ENCODE measurements around the gene SLC4A4. TPM values are rescaled to one million over a fixed set of nuclear protein-coding genes. Genes with fewer than 3 reads are reported as not detected.

Gene SLC4A4
- polyA plus RNA-seq, 1 donor (not counting 4 experiments of a cell fraction or from before 2014, with no cell fraction given): 0.29 TPM

DNA sequence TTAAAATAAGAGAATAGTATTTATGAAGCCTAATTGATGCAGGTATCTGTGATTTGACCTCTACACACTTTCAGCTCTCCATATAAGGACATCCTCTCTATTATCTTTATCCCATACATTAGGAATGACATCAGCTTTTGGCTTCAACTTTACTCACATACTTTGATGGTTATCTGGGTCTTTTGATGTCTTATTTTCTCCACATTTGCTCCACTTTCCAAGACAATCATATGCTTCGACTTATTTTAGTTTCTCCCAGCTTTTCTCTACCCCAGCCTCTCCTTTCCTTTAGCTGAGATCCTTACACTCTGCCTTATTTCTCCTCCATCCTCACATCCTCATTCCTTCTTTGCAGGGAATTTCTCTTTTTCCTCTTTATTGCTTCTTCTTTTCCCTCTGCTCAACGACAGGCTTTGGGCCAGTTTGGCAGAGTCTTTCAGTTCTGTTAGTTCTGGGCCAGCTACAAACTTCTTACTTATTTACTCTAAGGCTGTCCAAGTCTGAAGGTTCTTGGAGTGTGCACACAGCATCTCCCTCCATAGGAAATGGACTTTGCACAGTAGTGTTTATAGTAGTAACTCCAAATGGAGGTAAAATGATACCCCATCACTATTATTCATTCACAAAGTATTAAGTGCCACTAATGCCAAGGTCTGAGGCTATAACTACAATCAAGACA is 50.5 kb downstream of the SLC4A4 start:
- H3K4me3 ChIP-seq (ENCODE audit: control insufficient read depth in 2 of 3, extremely low read depth in 1 of 3, insufficient read depth in 2 of 3, low read depth in 1 of 3, low read length in 3 of 3): no peak overlapping the region
- H3K9ac ChIP-seq (ENCODE audit: control insufficient read depth, extremely low read depth, insufficient read depth, low read length): no peak overlapping the region
- no peaks in the 10 kb centered on the region for H3K79me2 ChIP-seq (ENCODE audit: control insufficient read depth, insufficient read depth, low read length)
- dilution Hi-C loops (cut with MboI; ENCODE audit: extremely low pct_ligation_motif_present, low sequenced_read_pairs): no loop called here
- no peaks in the 10 kb centered on the region for H3K9me3 ChIP-seq (ENCODE audit: control insufficient read depth, low read depth, low read length)
- no peaks in the 10 kb centered on the region for H3K36me3 ChIP-seq (ENCODE audit: control insufficient read depth in 2 of 2, extremely low read depth in 1 of 2, insufficient read depth in 2 of 2, low read length in 2 of 2)
- no peak for DNase-seq (ENCODE audit: low read depth, low spot score)
- FAIRE-seq: no peak
- no peak overlapping the region for H3K27ac ChIP-seq (ENCODE audit: control insufficient read depth, insufficient read depth, low read length)
- H3K4me2 ChIP-seq (ENCODE audit: control insufficient read depth, extremely low read depth, insufficient read depth, low read depth, low read length): no peak overlapping the region
- TF ChIP-seq, protein P1, sequence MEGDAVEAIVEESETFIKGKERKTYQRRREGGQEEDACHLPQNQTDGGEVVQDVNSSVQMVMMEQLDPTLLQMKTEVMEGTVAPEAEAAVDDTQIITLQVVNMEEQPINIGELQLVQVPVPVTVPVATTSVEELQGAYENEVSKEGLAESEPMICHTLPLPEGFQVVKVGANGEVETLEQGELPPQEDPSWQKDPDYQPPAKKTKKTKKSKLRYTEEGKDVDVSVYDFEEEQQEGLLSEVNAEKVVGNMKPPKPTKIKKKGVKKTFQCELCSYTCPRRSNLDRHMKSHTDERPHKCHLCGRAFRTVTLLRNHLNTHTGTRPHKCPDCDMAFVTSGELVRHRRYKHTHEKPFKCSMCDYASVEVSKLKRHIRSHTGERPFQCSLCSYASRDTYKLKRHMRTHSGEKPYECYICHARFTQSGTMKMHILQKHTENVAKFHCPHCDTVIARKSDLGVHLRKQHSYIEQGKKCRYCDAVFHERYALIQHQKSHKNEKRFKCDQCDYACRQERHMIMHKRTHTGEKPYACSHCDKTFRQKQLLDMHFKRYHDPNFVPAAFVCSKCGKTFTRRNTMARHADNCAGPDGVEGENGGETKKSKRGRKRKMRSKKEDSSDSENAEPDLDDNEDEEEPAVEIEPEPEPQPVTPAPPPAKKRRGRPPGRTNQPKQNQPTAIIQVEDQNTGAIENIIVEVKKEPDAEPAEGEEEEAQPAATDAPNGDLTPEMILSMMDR (optimal IDR thresholded peaks at IDR 0.05 in 1 of 3, IDR thresholded peaks at IDR 0.05 in 1 of 3, conservative IDR thresholded peaks at IDR 0.05 in 1 of 3; ENCODE audit: extremely low read depth in 1 of 3, insufficient read depth in 2 of 3, low read length in 3 of 3): no peak
- no peak for TF ChIP-seq EZH2 (IDR thresholded peaks at IDR 0.05; ENCODE audit: low read length)
- no peak overlapping the region for H2AFZ ChIP-seq (ENCODE audit: control insufficient read depth, low read length)
- H4K20me1 ChIP-seq (ENCODE audit: control insufficient read depth, extremely low read depth, insufficient read depth, low read length): no peaks in the 10 kb centered on the region
- H3K4me1 ChIP-seq (ENCODE audit: control insufficient read depth, extremely low read depth, insufficient read depth, low read length): no peaks in the 10 kb centered on the region
- H3K9me1 ChIP-seq (ENCODE audit: control insufficient read depth, extremely low read depth, insufficient read depth, low read length): no peaks in the 10 kb centered on the region
- no peaks in the 10 kb centered on the region for H3K27me3 ChIP-seq (ENCODE audit: control insufficient read depth, extremely low read depth, insufficient read depth, low read length)

DNA sequence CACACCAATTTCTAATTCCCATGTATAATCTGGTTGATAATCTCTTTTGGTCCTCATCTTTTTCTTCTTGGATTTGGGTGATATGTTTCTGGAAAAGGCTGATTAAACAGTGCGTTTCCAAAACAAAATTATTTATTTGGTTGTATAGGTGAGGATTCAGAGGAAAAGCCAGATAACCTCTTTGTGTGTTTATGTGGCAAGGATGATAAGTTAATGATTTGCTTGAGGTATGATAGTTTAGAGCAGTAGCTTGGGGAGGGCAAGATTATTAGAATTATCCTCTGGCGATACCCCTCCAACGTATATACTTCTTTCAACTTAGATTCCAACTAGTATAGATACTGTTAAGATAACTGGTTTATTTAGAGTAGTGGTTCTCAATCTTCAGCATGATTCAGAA is 53.3 kb downstream of the SLC4A4 start:
- H3K9me3 ChIP-seq (ENCODE audit: control insufficient read depth, low read depth, low read length): no peaks in the 10 kb centered on the region
- H3K4me1 ChIP-seq (ENCODE audit: control insufficient read depth, extremely low read depth, insufficient read depth, low read length): no peaks in the 10 kb centered on the region
- no peaks in the 10 kb centered on the region for H3K36me3 ChIP-seq (ENCODE audit: control insufficient read depth in 2 of 2, extremely low read depth in 1 of 2, insufficient read depth in 2 of 2, low read length in 2 of 2)
- DNase-seq (ENCODE audit: low read depth, low spot score) (no peak), FAIRE-seq (no peak)
- no peaks in the 10 kb centered on the region for H3K9me1 ChIP-seq (ENCODE audit: control insufficient read depth, extremely low read depth, insufficient read depth, low read length)
- H2AFZ ChIP-seq (ENCODE audit: control insufficient read depth, low read length): no peak overlapping the region
- no peak overlapping the region for H3K4me3 ChIP-seq (ENCODE audit: control insufficient read depth in 2 of 3, extremely low read depth in 1 of 3, insufficient read depth in 2 of 3, low read depth in 1 of 3, low read length in 3 of 3)
- no peak for TF ChIP-seq EZH2 (IDR thresholded peaks at IDR 0.05; ENCODE audit: low read length)
- TF ChIP-seq, protein P1 (optimal IDR thresholded peaks at IDR 0.05 in 1 of 3, IDR thresholded peaks at IDR 0.05 in 1 of 3, conservative IDR thresholded peaks at IDR 0.05 in 1 of 3; ENCODE audit: extremely low read depth in 1 of 3, insufficient read depth in 2 of 3, low read length in 3 of 3): no peak
- no peak overlapping the region for H3K27ac ChIP-seq (ENCODE audit: control insufficient read depth, insufficient read depth, low read length)
- H3K4me2 ChIP-seq (ENCODE audit: control insufficient read depth, extremely low read depth, insufficient read depth, low read depth, low read length): no peak overlapping the region
- H3K27me3 ChIP-seq (ENCODE audit: control insufficient read depth, extremely low read depth, insufficient read depth, low read length): no peaks in the 10 kb centered on the region
- no peaks in the 10 kb centered on the region for H3K79me2 ChIP-seq (ENCODE audit: control insufficient read depth, insufficient read depth, low read length)
- dilution Hi-C loops (cut with MboI; ENCODE audit: extremely low pct_ligation_motif_present, low sequenced_read_pairs): no loop called here
- no peak overlapping the region for H3K9ac ChIP-seq (ENCODE audit: control insufficient read depth, extremely low read depth, insufficient read depth, low read length)
- H4K20me1 ChIP-seq (ENCODE audit: control insufficient read depth, extremely low read depth, insufficient read depth, low read length): no peaks in the 10 kb centered on the region
